NCI-H146 (cell line): ENCODE results near the gene CATSPERE.
"Not testable (repeated sequence)": the region's sequence is repeated elsewhere in the genome, so short reads cannot be mapped to it uniquely, and the experiment has no call there.

Source experiments
- DNase-seq: peaks from one replicate; lab custom pipeline; 2025; lab: John Stamatoyannopoulos, UW

Gene CATSPERE

DNA sequence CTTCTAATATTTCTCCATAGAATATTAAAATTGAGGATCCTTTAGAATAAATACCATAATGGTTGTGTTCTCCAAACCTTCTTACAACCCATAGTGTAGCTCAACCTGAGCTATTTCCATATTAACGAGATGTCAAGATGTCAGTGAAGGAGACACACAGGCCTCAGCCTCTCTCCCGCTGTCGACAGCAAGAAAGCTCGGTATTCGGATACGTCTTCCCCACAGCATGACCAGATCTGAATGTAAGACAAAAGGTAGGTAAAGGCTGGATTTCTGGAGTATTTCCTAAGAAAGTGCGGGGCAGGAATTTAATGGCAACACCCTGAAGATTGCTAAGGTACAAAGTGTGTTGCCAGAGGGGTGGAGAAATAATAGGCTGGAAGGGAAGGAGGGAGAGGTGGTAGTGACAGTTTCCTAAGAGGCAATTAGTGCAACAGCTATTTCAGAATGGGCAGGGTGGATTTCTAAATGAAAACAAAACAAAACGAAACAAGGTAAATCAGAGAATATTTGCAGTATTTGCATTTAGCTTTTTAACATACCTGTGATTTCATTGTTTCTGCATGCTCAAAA, 11.1 kb upstream of the CATSPERE start:
- DNase-seq = no peak

DNA sequence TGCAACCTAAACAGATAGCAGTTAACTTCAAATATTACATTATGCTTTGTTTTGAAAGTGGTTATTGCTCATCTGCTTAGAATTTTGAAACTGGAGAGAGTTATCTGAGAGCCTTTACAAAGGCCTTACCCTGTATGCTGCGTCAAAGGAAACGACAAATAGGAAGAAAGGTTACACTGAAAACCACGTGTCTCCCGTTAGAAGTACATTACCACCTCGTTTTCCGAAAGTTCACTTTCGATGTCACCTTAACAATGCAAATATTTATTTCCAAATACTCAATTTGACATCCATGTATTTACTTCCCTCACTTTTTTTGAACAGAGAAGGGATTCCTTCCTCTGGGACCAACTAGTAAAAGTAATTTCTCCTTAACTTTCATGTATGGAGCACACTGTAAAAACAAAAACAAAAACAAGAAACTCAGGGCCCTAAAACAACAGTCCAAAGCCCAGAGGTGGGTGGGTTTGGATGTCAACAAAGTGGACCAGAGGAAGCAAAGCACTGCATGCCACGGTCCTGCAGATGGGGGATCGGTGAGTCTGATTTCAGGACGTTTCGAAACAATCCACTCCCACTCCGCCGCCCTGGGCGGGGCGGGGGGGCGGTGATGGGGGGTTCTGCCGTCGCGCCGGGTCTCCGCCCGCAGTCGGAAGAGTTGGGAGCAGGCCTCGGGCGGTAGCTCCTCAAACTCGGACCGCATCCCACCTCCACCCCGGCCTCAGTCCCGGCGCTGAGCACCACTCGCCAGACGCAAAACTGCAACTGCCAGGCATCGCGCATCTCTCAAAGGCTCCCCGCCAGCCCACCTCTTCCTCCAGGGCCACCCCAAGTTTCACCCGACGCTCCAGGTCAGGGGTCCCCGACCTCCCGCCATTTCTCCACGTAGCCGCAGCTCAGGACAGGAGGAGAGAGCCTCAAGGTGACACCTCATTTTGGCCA, 10.2 kb upstream of the CATSPERE start:
- peak; percentile 67 for DNase-seq

DNA sequence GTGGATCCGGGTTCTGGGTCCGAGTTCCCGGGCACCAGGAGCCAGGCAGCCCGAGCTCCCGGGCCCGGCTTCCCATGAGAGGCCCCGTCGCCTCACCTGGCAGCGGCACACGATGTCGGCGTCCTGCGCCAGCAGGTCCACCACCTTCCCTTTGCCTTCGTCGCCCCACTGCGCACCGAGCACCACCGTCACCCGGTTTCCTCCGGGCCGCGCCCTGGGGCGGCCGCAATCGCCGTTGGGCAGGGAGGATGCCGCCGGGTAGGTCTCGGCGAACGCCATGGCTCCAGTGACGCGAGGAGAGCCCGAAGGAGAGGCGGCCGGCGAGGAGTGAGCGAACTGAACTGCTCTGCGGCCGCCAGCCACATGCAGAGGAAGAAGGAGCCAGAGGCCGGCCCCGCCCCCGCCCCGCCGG, 9.5 kb upstream of the CATSPERE start, which contains the start of gene ADSS2:
ADSS2 (minus strand) TSS at position 371 of the 412 bp plus-strand sequence; CDS start at position 279, 92 bp downstream.
- DNase-seq = no peak

DNA sequence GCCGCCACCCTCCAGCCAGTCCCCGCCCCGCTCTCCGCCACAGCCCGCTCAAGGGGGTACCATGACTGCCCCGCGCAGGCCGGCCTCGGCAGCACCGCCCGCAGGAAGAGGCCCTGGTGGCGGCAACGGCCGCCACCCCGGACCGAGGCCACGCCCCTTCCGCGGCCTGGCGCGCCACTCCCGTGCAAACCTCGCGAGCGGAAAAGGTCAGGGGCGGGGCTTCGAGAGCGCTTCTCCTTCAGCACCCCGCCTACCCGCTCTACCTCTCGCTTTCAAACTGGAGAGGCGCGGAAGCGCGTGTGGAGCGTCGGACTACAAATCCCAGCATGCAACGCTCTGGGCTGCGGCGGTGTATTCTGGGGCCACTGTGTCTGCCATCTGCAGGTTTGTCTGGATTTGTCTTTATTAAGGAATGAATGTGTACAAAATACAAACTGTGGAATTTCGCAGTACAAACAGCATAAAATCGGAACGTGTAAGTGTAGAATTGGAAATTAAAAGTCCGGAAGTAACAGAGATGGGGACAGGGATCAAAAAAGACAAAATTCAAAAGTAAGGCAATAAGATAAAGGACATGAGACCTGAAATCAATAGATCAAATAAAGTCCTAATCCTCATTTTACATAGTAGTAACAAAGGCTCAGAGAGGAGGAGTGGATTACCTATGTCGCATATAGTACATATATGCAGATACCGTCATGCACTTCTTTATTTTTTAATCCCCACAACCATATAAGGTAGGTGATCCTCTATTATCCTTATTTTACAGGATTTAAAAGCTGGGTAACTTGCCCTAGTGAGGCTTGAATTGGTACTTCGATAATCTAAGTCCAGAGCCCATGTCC, 8.9 kb upstream of the CATSPERE start:
- DNase-seq = peak; percentile 100

DNA sequence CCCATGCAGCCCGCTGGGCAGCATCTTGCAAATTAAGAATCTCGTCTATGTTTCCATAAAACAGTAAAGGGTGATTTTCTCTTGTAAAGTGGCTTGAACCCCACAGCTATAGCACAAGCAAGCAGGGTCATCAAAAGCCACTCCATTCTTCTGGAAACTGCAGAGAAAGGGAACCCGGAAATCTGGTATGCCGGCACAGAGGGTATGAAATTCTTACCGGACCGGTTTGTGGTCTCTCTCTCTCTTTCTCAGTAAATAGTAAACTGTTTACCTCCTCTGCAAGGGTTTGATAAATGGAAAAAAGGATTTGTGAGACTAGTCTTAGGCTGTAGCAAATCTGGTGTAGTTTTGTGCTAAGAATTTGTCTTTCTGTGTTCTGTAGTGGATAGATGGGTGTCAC, 6.7 kb upstream of the CATSPERE start:
- DNase-seq = no peak

DNA sequence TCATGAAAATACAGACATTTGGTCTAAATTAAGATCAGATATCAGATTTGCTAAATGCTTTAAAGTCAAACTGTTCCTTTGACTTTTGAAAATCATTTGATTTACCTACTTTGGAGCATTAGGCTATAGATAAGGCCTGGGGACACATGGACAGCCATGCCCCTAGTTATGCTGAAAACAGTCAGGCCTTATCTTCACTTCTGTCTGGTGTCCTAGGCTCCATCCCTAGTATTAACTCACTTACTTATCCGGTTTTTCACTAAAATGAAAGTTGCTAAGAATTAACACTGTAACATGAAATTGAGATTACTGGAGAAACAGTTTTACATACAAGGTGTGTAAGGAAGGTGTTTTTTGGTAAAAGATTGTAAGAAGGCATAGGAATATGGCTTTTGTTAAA, 4.5 kb upstream of the CATSPERE start:
- no peak for DNase-seq

DNA sequence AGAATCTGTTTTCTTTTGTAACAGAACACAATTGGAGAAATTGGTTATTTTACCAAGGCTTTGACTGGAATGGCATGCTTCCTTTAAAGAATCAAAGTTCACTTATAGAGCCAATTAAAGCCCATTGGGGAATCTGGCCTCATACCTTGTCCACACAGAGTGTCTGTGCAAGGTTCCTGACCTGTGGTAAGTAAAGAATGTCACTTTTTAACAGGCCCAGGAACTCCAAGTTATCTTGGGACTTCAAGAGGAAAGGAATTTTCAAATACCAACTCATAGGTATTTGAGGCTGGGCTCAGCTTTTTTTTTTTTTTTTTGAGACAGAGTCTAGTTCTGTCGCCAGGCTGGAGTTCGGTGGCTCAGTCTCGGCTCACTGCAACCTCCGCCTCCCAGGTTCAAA, 2.3 kb upstream of the CATSPERE start:
- no peak for DNase-seq

DNA sequence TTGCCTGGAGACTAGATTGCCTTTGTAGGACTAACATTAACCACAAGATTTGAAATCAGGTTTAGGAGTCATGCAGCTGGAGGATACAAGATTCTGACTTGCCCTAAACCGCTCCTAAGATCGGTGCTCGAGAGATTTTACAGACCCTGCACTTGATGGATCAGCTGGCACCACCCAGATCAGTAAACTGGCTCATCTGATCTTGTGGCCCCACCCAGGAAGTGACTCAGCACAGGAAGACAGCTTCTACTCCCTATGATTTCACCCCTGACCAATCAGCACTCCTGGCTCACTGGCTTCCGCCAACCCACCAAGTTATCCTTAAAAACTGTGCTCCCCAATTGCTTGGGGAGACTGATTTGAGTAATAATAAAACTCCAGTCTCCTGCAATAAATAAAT, 876 bp upstream of the CATSPERE start:
- no peak for DNase-seq

DNA sequence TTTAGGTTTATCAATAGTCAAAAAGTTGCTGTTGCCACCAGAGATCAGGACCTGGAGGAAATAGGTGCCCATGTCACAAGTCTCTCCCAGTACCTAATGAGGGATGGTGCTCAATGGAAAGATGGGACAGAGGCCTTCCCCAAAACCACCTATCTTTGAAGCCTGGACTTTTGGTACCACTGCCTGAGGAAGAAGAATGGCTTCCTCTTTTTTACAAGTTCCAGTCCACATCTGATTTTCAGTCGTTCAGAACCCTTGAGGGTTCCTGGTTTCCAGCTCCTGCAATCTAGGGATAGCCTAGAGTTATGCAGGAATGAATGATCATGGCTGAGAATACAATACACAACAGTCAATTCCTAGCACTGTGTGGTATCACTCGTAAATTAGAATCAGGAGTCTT, 5.7 kb downstream of the CATSPERE start:
- no peak for DNase-seq

DNA sequence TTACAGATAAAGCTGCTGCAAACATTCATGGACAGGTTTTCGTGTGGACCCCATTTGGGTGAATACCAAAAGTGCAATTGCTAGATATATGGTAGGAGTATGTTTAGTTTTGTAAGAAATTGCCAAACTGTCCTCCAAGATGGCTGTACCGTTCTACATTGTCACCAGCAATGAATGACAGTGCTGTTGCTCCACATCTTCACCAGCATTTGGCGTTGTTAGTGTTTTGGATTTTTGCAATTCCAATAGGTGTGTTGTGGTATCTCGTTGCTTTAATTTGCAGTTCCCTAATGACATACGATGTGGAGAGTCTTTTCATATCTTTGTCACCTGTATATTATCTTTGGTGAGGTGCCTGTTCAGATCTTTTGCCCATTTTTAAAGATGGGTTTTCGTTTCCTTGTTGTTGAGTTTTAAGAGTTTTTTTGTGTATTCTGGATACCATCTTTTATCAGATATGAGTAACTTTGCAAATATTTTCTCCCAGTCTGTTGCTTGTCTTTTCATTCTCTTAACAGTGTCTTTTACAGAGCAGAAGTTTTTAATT, 12.1 kb downstream of the CATSPERE start:
- DNase-seq = no peak

DNA sequence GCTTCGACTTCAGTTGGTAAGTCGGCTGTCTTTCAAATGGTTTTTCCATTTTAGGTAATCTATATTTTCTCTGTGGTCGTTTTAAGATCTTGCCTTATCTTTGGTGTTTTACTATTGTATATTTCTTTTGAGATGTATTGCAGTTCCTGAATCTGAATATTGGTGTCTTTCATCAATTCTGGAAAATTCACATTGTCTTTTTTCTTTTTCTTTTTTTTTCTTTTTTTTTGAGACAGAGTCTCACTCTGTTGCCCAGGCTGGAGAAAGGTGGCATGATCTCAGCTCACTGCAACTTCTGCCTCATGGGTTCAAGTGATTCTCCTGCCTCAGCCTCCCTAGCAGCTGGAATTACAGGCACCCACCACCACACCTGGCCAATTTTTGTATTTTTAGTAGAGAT, 23.9 kb downstream of the CATSPERE start:
- not testable (repeated sequence) for DNase-seq

DNA sequence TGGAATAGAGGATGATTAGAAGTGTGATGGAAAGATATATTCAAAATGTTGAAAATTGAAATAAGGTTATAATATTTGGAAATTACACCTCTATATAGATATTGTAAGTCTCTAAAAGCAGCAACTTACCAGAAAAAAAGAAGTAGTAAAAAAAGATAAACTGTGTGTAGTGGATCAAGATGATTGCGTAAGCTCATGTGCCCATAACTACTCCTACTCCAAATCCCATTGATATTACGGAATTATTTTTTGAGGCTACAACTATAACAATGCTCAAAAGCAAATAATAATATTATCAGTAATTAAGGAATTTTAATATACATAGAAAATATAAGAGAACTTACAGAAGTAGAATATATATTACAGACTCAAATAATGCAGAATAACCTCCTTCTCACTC, 33.6 kb downstream of the CATSPERE start:
- no peak for DNase-seq

DNA sequence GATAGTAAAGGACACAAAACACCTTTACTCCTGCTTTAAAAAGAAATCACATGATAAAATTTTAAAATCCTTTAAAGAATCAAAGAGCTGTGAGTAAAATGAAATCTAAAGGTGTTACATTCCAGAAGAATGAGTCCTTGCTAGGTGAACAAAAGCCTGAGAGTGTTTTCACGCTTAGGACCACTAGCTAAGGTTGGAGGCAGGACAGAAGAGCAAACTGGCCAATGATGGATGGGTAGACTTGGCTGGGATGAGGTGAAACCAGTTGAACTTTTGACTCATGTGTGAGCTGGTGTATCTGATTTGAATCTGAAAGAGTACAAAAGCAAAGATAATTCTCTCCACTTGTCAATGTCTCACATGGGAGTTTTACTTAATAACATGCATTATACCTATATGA, 35.1 kb downstream of the CATSPERE start:
- DNase-seq = no peak

DNA sequence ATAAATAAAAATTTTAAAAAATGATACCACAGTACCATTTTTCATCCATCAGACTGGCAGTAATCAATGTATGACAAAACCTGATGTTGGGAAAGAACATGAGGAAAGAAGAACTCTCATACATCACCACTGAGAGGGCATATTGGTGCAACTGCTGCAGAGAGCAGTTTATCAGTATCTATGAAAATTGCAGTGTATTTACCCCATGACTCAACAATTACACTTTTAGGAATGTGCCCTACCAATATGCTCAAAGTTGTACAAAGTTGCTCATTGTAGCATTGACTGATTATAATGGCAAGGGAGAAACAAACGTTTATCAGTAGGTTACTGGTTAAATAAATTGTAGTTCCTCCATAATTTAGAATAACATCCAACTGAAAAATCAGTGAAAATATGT, 36.7 kb downstream of the CATSPERE start:
- no peak for DNase-seq

DNA sequence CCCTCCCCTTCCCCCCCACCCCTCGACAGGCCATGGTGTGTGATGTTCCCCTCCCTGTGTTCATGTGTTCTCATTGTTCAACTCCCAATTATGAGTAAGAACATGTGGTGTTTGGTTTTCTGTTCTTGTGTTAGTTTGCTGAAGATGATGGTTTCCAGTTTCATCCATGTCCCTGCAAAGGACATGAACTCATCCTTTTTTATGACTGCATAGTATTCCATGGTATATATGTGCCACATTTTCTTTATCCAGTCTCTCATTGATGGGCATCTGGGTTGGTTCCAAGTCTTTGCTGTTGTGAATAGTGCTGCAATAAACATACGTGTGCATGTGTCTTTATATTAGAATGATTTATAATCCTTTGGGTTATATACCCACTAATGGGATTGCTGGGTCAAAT, 38.4 kb downstream of the CATSPERE start:
- not testable (repeated sequence) for DNase-seq

DNA sequence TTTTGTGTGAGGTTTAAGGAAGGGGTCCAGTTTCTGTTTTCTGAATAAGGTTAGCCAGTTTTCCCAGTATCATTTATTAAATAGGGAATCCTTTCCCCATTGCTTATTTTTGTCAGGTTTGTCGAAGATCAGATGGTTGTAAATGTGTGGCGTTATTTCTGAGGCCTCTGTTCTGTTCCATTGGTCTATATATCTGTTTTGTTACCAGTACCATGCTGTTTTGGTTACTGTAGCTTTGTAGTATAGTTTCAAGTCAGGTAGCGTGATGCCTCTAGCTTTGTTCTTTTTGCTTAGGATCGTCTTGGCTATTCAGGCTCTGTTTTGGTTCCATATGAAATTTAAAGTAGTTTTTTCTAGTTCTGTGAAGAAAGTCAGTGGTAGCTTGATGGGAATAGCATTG, 39.4 kb downstream of the CATSPERE start:
- not testable (repeated sequence) for DNase-seq

DNA sequence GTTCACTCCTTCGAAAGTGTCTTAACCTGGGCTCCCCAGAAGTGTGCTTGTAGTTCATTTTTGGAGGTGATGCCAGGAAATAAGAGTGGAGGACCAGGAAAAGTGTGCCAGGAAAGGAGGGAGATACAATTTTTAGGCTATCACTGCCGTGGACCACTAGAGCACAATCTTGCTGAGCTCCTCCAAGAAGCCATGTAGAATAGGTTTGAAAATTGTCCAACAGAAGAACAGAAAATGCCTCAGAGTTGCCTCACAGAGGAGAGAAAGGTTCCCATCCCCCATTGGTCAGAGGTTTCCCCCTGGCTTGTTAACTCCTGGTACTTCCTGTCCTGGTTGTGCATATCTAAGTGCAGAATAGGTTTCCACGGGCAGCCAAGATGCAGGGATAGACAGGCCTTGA, 41.6 kb downstream of the CATSPERE start:
- no peak for DNase-seq

DNA sequence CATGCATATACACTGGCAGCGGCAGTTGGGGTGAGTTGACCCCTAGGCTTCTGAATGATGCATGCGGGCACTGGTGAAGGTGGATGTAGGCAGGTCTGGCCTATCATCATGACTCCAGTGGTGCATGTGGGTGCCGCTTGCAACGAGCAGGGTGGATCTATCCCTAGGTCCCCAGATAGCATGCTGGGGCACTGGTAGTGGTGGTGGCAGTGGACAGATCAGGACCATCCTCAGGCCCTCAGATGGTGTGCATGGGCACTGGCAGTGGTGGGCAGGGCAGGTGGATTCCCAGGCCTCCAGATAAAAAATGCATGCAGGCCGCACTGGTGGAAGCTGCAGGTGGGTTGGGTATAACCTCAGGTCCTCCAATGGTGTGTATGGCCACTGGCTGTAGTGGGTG, 52.4 kb downstream of the CATSPERE start:
- DNase-seq = no peak

DNA sequence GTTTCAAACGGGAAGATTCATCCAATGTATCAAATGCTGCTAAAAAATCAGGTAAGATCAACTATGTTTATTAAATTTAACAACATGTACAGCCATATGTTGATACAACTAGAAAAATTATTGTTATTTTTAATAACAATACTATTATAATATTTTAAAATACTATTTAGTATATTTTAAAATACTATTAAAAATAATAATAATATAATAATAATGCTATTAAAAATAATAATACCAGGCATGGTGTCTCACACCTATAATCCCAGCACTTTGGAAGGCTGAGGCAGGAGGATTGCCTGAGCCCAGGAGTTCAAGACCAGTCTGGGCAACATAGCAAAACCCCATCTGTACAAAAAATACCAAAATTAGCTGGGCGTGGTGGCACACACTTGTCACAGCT, 54.6 kb downstream of the CATSPERE start:
- no peak for DNase-seq

DNA sequence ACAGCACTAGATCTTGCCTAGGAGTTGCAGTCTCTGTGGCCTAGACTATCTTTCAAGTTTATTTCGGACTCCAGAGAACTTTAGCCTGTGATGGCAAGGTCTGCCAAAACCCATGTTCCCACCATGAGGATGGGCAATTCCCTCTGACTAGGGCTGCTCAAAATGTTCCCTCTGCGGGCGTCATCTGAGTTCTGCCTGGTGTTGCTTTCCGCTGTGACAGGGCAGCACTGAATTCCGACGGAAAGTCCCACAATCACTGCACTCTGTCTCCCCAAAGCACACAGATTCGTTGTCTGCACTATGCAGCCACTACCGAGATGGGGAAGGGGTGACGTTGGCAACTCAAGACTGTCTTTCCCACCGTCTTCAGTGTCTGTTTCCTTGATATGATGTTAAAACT, 75.2 kb downstream of the CATSPERE start:
- DNase-seq = no peak

DNA sequence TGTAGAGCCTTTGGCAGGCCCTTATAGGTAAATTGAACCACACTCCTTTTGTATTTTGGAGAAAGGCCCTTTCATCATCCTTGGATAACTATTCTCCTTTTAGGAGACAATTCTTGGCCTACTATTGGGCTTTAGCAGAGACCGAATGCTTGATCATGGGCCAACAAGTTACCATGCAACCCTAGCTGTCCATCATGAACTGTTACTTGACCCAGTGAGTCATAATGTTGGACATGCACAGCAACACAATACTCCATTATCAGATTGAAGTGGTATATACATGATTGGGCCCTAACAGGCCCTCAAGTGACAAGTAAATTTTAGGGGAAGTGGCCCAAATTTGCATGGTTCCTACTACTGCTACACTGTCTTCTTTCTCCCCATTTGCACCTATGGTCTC, 84.4 kb downstream of the CATSPERE start:
- no peak for DNase-seq

DNA sequence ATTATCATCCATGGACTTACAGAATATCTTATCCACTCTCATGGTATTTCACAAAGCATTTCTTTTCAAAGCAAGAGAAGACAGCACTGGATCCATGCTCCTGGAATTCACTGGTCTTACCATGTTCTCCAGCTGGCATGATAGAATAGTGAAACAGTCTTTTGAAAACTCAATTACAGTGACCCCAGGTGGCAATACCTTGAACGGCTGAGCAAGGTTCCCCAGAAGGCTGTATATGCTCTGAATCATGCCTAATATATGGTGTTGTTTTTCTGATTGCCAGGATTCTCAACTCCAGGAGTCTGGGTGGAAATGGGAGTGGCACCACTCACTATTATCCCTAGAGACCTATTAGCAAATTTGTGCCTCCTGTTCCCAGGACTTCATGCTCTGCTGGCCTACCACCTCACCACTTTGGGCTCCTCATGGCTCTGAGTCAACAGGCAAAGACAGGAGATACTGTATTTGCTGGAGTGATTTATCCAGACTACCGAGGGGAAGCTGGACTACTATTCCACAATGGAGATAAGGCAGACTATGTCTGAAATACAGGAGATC, 87.6 kb downstream of the CATSPERE start:
- peak; percentile 6 for DNase-seq
